ENCODE results near the gene PNMA8A.

Gene PNMA8A

GRCh38 chr19:46470376-46470775 is 987 bp downstream of the PNMA8A start:
- H3K27me3 ChIP-seq (replicated peaks; ENCODE audit: control insufficient read depth, insufficient read depth, low read length, poor library complexity, severe bottlenecking) = peaks cover 6% of the 10 kb centered on the region

GRCh38 chr19:46469541-46470185 is 1.7 kb downstream of the PNMA8A start:
- no peaks in the 10 kb centered on the region for H3K36me3 ChIP-seq (ENCODE audit: control insufficient read depth, insufficient read depth, low read length)
- no peak overlapping the region for H3K27ac ChIP-seq (ENCODE audit: insufficient read depth, low read length, poor library complexity, severe bottlenecking)
- no peaks in the 10 kb centered on the region for H3K9me3 ChIP-seq (ENCODE audit: control insufficient read depth, low read length)
- no peak for DNase-seq
- H3K4me1 ChIP-seq (ENCODE audit: control insufficient read depth, insufficient read depth, low read length, poor library complexity, severe bottlenecking) = peaks cover 4% of the 10 kb centered on the region
- no peak overlapping the region for H3K4me3 ChIP-seq (ENCODE audit: insufficient read depth, low read depth, low read length, poor library complexity, severe bottlenecking)
- peaks cover 6% of the 10 kb centered on the region for H3K27me3 ChIP-seq (replicated peaks; ENCODE audit: control insufficient read depth, insufficient read depth, low read length, poor library complexity, severe bottlenecking)

More at GRCh38 chr19:46470376-46470775, 987 bp downstream of the PNMA8A start:
- H3K9me3 ChIP-seq (ENCODE audit: control insufficient read depth, low read length) = no peaks in the 10 kb centered on the region
- H3K36me3 ChIP-seq (ENCODE audit: control insufficient read depth, insufficient read depth, low read length) = no peaks in the 10 kb centered on the region
- peaks cover 4% of the 10 kb centered on the region for H3K4me1 ChIP-seq (ENCODE audit: control insufficient read depth, insufficient read depth, low read length, poor library complexity, severe bottlenecking)
- no peak for DNase-seq
- no peak overlapping the region for H3K27ac ChIP-seq (ENCODE audit: insufficient read depth, low read length, poor library complexity, severe bottlenecking)
- no peak overlapping the region for H3K4me3 ChIP-seq (ENCODE audit: insufficient read depth, low read depth, low read length, poor library complexity, severe bottlenecking)

- Histone ChIP-seq H3K27ac (ENCODE audit: insufficient read depth, low read length, poor library complexity, severe bottlenecking) (no peak overlapping the region), H3K4me3 (ENCODE audit: insufficient read depth, low read depth, low read length, poor library complexity, severe bottlenecking) (no peak overlapping the region), H3K4me1 (ENCODE audit: control insufficient read depth, insufficient read depth, low read length, poor library complexity, severe bottlenecking) (peaks cover 4% of the 10 kb centered on the region), H3K9me3 (ENCODE audit: control insufficient read depth, low read length) (no peaks in the 10 kb centered on the region), H3K36me3 (ENCODE audit: control insufficient read depth, insufficient read depth, low read length) (no peaks in the 10 kb centered on the region), H3K27me3 (replicated peaks; ENCODE audit: control insufficient read depth, insufficient read depth, low read length, poor library complexity, severe bottlenecking) (no peaks in the 10 kb centered on the region)
- no peak for DNase-seq
Measured at GRCh38 chr19:46466536-46467196, 4.7 kb downstream of the PNMA8A start.

GRCh38 chr19:46463516-46463915 is 7.8 kb downstream of the PNMA8A start:
- Histone ChIP-seq H3K4me1 (ENCODE audit: control insufficient read depth, insufficient read depth, low read length, poor library complexity, severe bottlenecking) (no peaks in the 10 kb centered on the region), H3K4me3 (ENCODE audit: insufficient read depth, low read depth, low read length, poor library complexity, severe bottlenecking) (no peak overlapping the region), H3K27ac (ENCODE audit: insufficient read depth, low read length, poor library complexity, severe bottlenecking) (no peak overlapping the region), H3K9me3 (ENCODE audit: control insufficient read depth, low read length) (no peaks in the 10 kb centered on the region), H3K27me3 (replicated peaks; ENCODE audit: control insufficient read depth, insufficient read depth, low read length, poor library complexity, severe bottlenecking) (no peaks in the 10 kb centered on the region), H3K36me3 (ENCODE audit: control insufficient read depth, insufficient read depth, low read length) (no peaks in the 10 kb centered on the region)
- DNase-seq = no peak

- Histone ChIP-seq H3K27ac (ENCODE audit: insufficient read depth, low read length, poor library complexity, severe bottlenecking) (no peak overlapping the region), H3K4me3 (ENCODE audit: insufficient read depth, low read depth, low read length, poor library complexity, severe bottlenecking) (no peak overlapping the region), H3K36me3 (ENCODE audit: control insufficient read depth, insufficient read depth, low read length) (no peaks in the 10 kb centered on the region), H3K4me1 (ENCODE audit: control insufficient read depth, insufficient read depth, low read length, poor library complexity, severe bottlenecking) (no peaks in the 10 kb centered on the region), H3K9me3 (ENCODE audit: control insufficient read depth, low read length) (no peaks in the 10 kb centered on the region), H3K27me3 (replicated peaks; ENCODE audit: control insufficient read depth, insufficient read depth, low read length, poor library complexity, severe bottlenecking) (no peaks in the 10 kb centered on the region)
- DNase-seq = no peak
Measured at GRCh38 chr19:46461537-46461936, 9.8 kb downstream of the PNMA8A start.

GRCh38 chr19:46460981-46461380 is 10.4 kb downstream of the PNMA8A start:
- H3K36me3 ChIP-seq (ENCODE audit: control insufficient read depth, insufficient read depth, low read length) = no peaks in the 10 kb centered on the region
- H3K4me3 ChIP-seq (ENCODE audit: insufficient read depth, low read depth, low read length, poor library complexity, severe bottlenecking) = no peak overlapping the region
- no peaks in the 10 kb centered on the region for H3K9me3 ChIP-seq (ENCODE audit: control insufficient read depth, low read length)
- DNase-seq = no peak
- no peak overlapping the region for H3K27ac ChIP-seq (ENCODE audit: insufficient read depth, low read length, poor library complexity, severe bottlenecking)
- no peaks in the 10 kb centered on the region for H3K27me3 ChIP-seq (replicated peaks; ENCODE audit: control insufficient read depth, insufficient read depth, low read length, poor library complexity, severe bottlenecking)
- H3K4me1 ChIP-seq (ENCODE audit: control insufficient read depth, insufficient read depth, low read length, poor library complexity, severe bottlenecking) = no peaks in the 10 kb centered on the region

GRCh38 chr19:46460055-46460454 is 11.3 kb downstream of the PNMA8A start:
- Histone ChIP-seq H3K4me3 (ENCODE audit: insufficient read depth, low read depth, low read length, poor library complexity, severe bottlenecking) (no peak overlapping the region), H3K36me3 (ENCODE audit: control insufficient read depth, insufficient read depth, low read length) (no peaks in the 10 kb centered on the region), H3K27me3 (replicated peaks; ENCODE audit: control insufficient read depth, insufficient read depth, low read length, poor library complexity, severe bottlenecking) (no peaks in the 10 kb centered on the region), H3K9me3 (ENCODE audit: control insufficient read depth, low read length) (no peaks in the 10 kb centered on the region), H3K4me1 (ENCODE audit: control insufficient read depth, insufficient read depth, low read length, poor library complexity, severe bottlenecking) (no peaks in the 10 kb centered on the region), H3K27ac (ENCODE audit: insufficient read depth, low read length, poor library complexity, severe bottlenecking) (no peak overlapping the region)
- no peak for DNase-seq

- Histone ChIP-seq H3K4me3 (ENCODE audit: insufficient read depth, low read depth, low read length, poor library complexity, severe bottlenecking) (no peak overlapping the region), H3K27me3 (replicated peaks; ENCODE audit: control insufficient read depth, insufficient read depth, low read length, poor library complexity, severe bottlenecking) (no peaks in the 10 kb centered on the region), H3K36me3 (ENCODE audit: control insufficient read depth, insufficient read depth, low read length) (no peaks in the 10 kb centered on the region), H3K9me3 (ENCODE audit: control insufficient read depth, low read length) (no peaks in the 10 kb centered on the region), H3K27ac (ENCODE audit: insufficient read depth, low read length, poor library complexity, severe bottlenecking) (no peak overlapping the region), H3K4me1 (ENCODE audit: control insufficient read depth, insufficient read depth, low read length, poor library complexity, severe bottlenecking) (no peaks in the 10 kb centered on the region)
- DNase-seq = no peak
Measured at GRCh38 chr19:46456930-46457329, 14.4 kb downstream of the PNMA8A start.

GRCh38 chr19:46454244-46454643 is 17.1 kb downstream of the PNMA8A start:
- no peaks in the 10 kb centered on the region for H3K4me1 ChIP-seq (ENCODE audit: control insufficient read depth, insufficient read depth, low read length, poor library complexity, severe bottlenecking)
- no peaks in the 10 kb centered on the region for H3K27me3 ChIP-seq (replicated peaks; ENCODE audit: control insufficient read depth, insufficient read depth, low read length, poor library complexity, severe bottlenecking)
- no peaks in the 10 kb centered on the region for H3K9me3 ChIP-seq (ENCODE audit: control insufficient read depth, low read length)
- no peak overlapping the region for H3K27ac ChIP-seq (ENCODE audit: insufficient read depth, low read length, poor library complexity, severe bottlenecking)
- no peaks in the 10 kb centered on the region for H3K36me3 ChIP-seq (ENCODE audit: control insufficient read depth, insufficient read depth, low read length)
- no peak overlapping the region for H3K4me3 ChIP-seq (ENCODE audit: insufficient read depth, low read depth, low read length, poor library complexity, severe bottlenecking)
- no peak for DNase-seq

GRCh38 chr19:46453661-46454060 is 17.7 kb downstream of the PNMA8A start:
- H3K9me3 ChIP-seq (ENCODE audit: control insufficient read depth, low read length) = no peaks in the 10 kb centered on the region
- DNase-seq = no peak
- H3K36me3 ChIP-seq (ENCODE audit: control insufficient read depth, insufficient read depth, low read length) = no peaks in the 10 kb centered on the region
- no peaks in the 10 kb centered on the region for H3K27me3 ChIP-seq (replicated peaks; ENCODE audit: control insufficient read depth, insufficient read depth, low read length, poor library complexity, severe bottlenecking)
- no peak overlapping the region for H3K4me3 ChIP-seq (ENCODE audit: insufficient read depth, low read depth, low read length, poor library complexity, severe bottlenecking)
- H3K4me1 ChIP-seq (ENCODE audit: control insufficient read depth, insufficient read depth, low read length, poor library complexity, severe bottlenecking) = no peaks in the 10 kb centered on the region
- no peak overlapping the region for H3K27ac ChIP-seq (ENCODE audit: insufficient read depth, low read length, poor library complexity, severe bottlenecking)

Measured in effector memory CD4-positive, alpha-beta T cell (primary cell).